Epithelial cell of proximal tubule (primary cell): Measurements from ENCODE around the gene TMEM202. TPM values are rescaled to one million over a fixed set of nuclear protein-coding genes. Genes with fewer than 3 reads are reported as not detected.

ENCODE experiments used
- DNase-seq: peaks from one replicate; pipeline ENCODE4 v3.0.0-alpha.2; 2011; ENCODE audit warnings: low read depth
- H3K4me3 ChIP-seq: 2 replicates; pipeline ENCODE4 v1.5.1; 2011; ENCODE audit warnings: low read depth, mild to moderate bottlenecking, low read length
- total RNA-seq: library from RNA; depleted of rRNA; stranded (reverse); fragments of >200 nt; gene quantifications from 2 replicates; pipeline ENCODE4 v1.2.3, GENCODE V29; 2015
- TF ChIP-seq, protein P1 (sequence below): conservative IDR thresholded peaks from 2 replicates; pipeline ENCODE4 v1.5.1; 2012; ENCODE audit warnings: low read depth, mild to moderate bottlenecking, low read length

Gene TMEM202
- total RNA-seq, 1 donor from 2014 or later, result not detected

GRCh38 chr15:72450805-72451204 lies 52.7 kb downstream of the TMEM202 start:
- no peak for DNase-seq
- no peak overlapping the region for H3K4me3 ChIP-seq
- TF ChIP-seq, protein P1, sequence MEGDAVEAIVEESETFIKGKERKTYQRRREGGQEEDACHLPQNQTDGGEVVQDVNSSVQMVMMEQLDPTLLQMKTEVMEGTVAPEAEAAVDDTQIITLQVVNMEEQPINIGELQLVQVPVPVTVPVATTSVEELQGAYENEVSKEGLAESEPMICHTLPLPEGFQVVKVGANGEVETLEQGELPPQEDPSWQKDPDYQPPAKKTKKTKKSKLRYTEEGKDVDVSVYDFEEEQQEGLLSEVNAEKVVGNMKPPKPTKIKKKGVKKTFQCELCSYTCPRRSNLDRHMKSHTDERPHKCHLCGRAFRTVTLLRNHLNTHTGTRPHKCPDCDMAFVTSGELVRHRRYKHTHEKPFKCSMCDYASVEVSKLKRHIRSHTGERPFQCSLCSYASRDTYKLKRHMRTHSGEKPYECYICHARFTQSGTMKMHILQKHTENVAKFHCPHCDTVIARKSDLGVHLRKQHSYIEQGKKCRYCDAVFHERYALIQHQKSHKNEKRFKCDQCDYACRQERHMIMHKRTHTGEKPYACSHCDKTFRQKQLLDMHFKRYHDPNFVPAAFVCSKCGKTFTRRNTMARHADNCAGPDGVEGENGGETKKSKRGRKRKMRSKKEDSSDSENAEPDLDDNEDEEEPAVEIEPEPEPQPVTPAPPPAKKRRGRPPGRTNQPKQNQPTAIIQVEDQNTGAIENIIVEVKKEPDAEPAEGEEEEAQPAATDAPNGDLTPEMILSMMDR, result no peak

- TF ChIP-seq, protein P1, result no peak
- DNase-seq, result no peak
- H3K4me3 ChIP-seq, result no peak overlapping the region
These were observed 53.1 kb downstream of the TMEM202 start for GRCh38 chr15:72451224-72451623.

- no peak for DNase-seq
- H3K4me3 ChIP-seq, result no peak overlapping the region
- TF ChIP-seq, protein P1, result no peak
These were observed 58.6 kb downstream of the TMEM202 start for GRCh38 chr15:72456684-72457083.

Other genes starting within 250 kb of the TMEM202 start
- 1.8 and 5.0 TPM in 2 replicates for gene GRAMD2A, start 200.5 kb upstream of the TMEM202 start, total RNA-seq
- gene PKM, start 167.1 kb upstream of the TMEM202 start, total RNA-seq, result 1,902 and 2,237 TPM in 2 replicates
- 14.7 and 16.0 TPM in 2 replicates for gene PARP6, start 125.8 kb upstream of the TMEM202 start, total RNA-seq
- not detected in 2 replicates for gene CELF6, start 78.1 kb upstream of the TMEM202 start, total RNA-seq
- 63.4 and 82.7 TPM in 2 replicates for gene HEXA, start 22.3 kb upstream of the TMEM202 start, total RNA-seq
- 21.9 and 29.3 TPM in 2 replicates for gene ARIH1, start 76.0 kb downstream of the TMEM202 start, total RNA-seq